HEK293 (cell line): ENCODE measurements around the gene SZT2.

Experiments
- CTCF ChIA-PET: fragments of 350-600 bp; formaldehyde crosslinking; extraction: SDS; loops from one replicate; lab custom pipeline; 2021; ENCODE audit warnings: antibody characterized with exemption; lab: Yijun Ruan, JAX
- POLR2A ChIA-PET: fragments of 300-600 bp; formaldehyde crosslinking; extraction: SDS; loops from one replicate; lab custom pipeline; 2020; ENCODE audit warnings: antibody characterized with exemption, inconsistent platforms; lab: Yijun Ruan, JAX
- H3K27ac ChIP-seq: fragments of 200-500 bp; sonication (Bioruptor generic); 2 replicates; pipeline ENCODE4 v1.5.1; 2014; ENCODE audit warnings: low read depth, low read length, control low read depth, inconsistent platforms; ENCODE audit errors: extremely low read depth
- H3K36me3 ChIP-seq, 2 experiments: fragments of 200-500 bp in 1 of 2; sonication (Bioruptor generic) in 1 of 2; 1 replicate in 1 of 2; 2 replicates in 1 of 2; pipeline ENCODE4 v1.5.1; 2014 to 2017; ENCODE audit warnings: inconsistent platforms in 2 of 2, low read length in 2 of 2; ENCODE audit not compliant: control insufficient read depth in 2 of 2, insufficient read depth in 1 of 2
- H3K4me1 ChIP-seq: fragments of 200-500 bp; sonication (Bioruptor generic); 2 replicates; pipeline ENCODE4 v1.5.1; 2014; ENCODE audit warnings: mild to moderate bottlenecking, low read length, inconsistent platforms; ENCODE audit not compliant: control insufficient read depth, insufficient read depth
- H3K4me3 ChIP-seq: 2 replicates; pipeline ENCODE4 v1.5.1; 2011; ENCODE audit warnings: low read depth, mild to moderate bottlenecking, control low read depth, low read length, moderate library complexity
- H3K9me3 ChIP-seq: fragments of 200-500 bp; sonication (Bioruptor generic); 2 replicates; pipeline ENCODE4 v1.5.1; 2014; ENCODE audit warnings: low read depth, low read length, inconsistent platforms; ENCODE audit not compliant: control insufficient read depth, insufficient read depth
- HOXC10 ChIP-seq: sonication (generic); formaldehyde crosslinking; IDR thresholded peaks from 2 replicates; pipeline ENCODE4 v1.8.1; 2023; ENCODE audit warnings: mild to moderate bottlenecking, missing genetic modification reagents
- KLF7 ChIP-seq: fragments of 450-650 bp; formaldehyde crosslinking; IDR thresholded peaks from 2 replicates; pipeline ENCODE4 v1.5.1; 2016; ENCODE audit warnings: missing biosample characterization, missing genetic modification characterization, borderline replicate concordance
- KLF9 ChIP-seq: fragments of 450-650 bp; formaldehyde crosslinking; IDR thresholded peaks from 2 replicates; pipeline ENCODE4 v1.5.1; 2016; ENCODE audit warnings: missing biosample characterization, missing genetic modification characterization, low read depth
- SETDB1 ChIP-seq: IDR thresholded peaks from one replicate; pipeline ENCODE4 v1.6.1; 2017; ENCODE audit warnings: mild to moderate bottlenecking, low read length, moderate library complexity, mixed read lengths; ENCODE audit not compliant: insufficient read length
- ZBTB8A ChIP-seq: fragments of 450-650 bp; formaldehyde crosslinking; IDR thresholded peaks from 2 replicates; pipeline ENCODE4 v1.5.1; 2016; ENCODE audit warnings: missing biosample characterization, missing genetic modification characterization
- ZFHX2 ChIP-seq: fragments of 450-650 bp; formaldehyde crosslinking; conservative IDR thresholded peaks from 2 replicates; pipeline ENCODE4 v1.5.1; 2016; ENCODE audit warnings: missing biosample characterization, missing genetic modification characterization
- ZNF335 ChIP-seq: fragments of 450-650 bp; formaldehyde crosslinking; conservative IDR thresholded peaks from 2 replicates; pipeline ENCODE4 v1.5.1; 2016; ENCODE audit warnings: missing biosample characterization, missing genetic modification characterization
- ZNF664 ChIP-seq: fragments of 450-650 bp; formaldehyde crosslinking; IDR thresholded peaks from 2 replicates; pipeline ENCODE4 v1.5.1; 2016; ENCODE audit warnings: missing biosample characterization, missing genetic modification characterization
- TF ChIP-seq, protein P1 (sequence below): fragments of 450-650 bp; formaldehyde crosslinking; IDR thresholded peaks from 2 replicates; pipeline ENCODE4 v1.5.1; 2016; ENCODE audit warnings: missing biosample characterization, missing genetic modification characterization
- TF ChIP-seq, protein P2 (sequence below): fragments of 450-650 bp; formaldehyde crosslinking; IDR thresholded peaks from 2 replicates; pipeline ENCODE4 v1.5.1; 2016; ENCODE audit warnings: missing biosample characterization, missing genetic modification characterization, borderline replicate concordance
- TF ChIP-seq, protein P3 (sequence below): fragments of 450-650 bp; formaldehyde crosslinking; IDR thresholded peaks from 2 replicates; pipeline ENCODE4 v1.5.1; 2016; ENCODE audit warnings: missing biosample characterization, missing genetic modification characterization, borderline replicate concordance

Gene SZT2

DNA sequence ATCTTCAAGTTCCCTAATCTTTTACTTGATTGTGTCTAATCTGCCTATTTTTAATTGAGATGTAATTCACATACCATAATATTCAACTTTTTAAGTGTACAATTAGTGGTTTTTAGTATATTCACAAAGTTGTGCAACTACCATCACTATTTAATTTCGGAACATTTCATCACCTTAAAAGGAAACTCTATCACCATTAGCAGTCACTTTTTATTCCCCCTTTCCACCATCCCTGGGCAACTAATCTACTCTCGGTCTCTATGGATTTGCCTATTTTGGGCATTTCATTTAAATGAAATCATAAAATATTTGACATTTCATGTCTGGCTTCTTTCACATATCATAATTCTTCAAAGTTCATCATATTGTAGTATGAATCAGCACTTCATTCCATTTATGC is 94.7 kb downstream of the SZT2 start:
- Histone ChIP-seq H3K27ac (no peak overlapping the region), H3K9me3 (no peaks in the 10 kb centered on the region), H3K36me3 (no peaks in the 10 kb centered on the region), H3K4me1 (no peaks in the 10 kb centered on the region), H3K4me3 (no peak overlapping the region)
- ChIA-PET CTCF (no interaction called here), POLR2A (interaction anchor here (0.6 kb wide), 1 partner anchor 508 kb away, joined by 3 read pairs; no protein-coding TSS in a partner anchor)
- TF ChIP-seq ZNF664 (tag by site-specific recombination) (0 out of 2 replicates have a peak, but pooled peaks have one; percentile 39), KLF7 (tag by site-specific recombination) (no peak)

DNA sequence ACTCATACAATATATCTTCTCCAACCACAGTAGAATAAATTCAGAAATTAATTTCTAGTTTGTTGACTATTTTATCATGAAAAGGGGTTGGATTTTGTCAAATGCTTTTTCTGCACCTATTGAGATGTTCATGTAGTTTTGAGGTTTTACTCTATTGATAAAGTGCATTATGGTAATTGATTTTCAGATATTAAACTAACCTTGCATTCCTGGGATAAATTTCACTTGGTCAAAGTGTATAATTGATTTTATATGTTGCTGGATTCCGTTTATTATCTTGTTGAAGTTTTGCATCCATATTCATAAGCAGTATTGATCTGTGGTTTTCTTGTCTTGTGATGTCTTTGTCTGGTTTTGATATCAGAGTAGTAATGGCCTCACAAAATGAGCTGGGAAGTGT is 98.5 kb downstream of the SZT2 start:
- CTCF ChIA-PET, result no interaction called here
- no peaks in the 10 kb centered on the region for H3K4me1 ChIP-seq
- H3K36me3 ChIP-seq, result no peaks in the 10 kb centered on the region
- H3K4me3 ChIP-seq, result no peak overlapping the region
- peak; percentile 55 for TF ChIP-seq SETDB1
- TF ChIP-seq, protein P1, sequence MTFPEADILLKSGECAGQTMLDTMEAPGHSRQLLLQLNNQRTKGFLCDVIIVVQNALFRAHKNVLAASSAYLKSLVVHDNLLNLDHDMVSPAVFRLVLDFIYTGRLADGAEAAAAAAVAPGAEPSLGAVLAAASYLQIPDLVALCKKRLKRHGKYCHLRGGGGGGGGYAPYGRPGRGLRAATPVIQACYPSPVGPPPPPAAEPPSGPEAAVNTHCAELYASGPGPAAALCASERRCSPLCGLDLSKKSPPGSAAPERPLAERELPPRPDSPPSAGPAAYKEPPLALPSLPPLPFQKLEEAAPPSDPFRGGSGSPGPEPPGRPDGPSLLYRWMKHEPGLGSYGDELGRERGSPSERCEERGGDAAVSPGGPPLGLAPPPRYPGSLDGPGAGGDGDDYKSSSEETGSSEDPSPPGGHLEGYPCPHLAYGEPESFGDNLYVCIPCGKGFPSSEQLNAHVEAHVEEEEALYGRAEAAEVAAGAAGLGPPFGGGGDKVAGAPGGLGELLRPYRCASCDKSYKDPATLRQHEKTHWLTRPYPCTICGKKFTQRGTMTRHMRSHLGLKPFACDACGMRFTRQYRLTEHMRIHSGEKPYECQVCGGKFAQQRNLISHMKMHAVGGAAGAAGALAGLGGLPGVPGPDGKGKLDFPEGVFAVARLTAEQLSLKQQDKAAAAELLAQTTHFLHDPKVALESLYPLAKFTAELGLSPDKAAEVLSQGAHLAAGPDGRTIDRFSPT, result no peak
- POLR2A ChIA-PET, result no interaction called here
- H3K9me3 ChIP-seq, result no peaks in the 10 kb centered on the region
- H3K27ac ChIP-seq, result no peak overlapping the region

DNA sequence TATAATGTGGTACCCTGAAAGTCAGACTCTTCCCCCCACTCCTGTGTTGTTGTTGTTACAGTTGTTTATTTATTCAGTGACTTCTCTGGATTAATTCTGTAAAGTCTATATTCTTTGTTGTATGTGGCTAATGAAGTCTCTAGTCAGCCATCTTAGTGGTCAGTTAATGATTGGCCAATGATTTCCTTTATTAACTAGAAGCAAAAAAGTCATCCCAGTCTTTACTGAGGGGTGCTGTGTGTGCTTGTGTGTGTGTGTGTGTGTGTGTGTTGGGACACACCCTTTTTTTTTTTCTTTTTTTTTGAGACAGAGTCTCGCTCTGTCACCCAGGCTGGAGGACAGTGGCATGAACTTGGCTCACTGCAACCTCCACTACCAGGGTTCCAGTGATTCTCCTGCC is 101.4 kb downstream of the SZT2 start:
- no peak overlapping the region for H3K27ac ChIP-seq
- CTCF ChIA-PET, result no interaction called here
- no peaks in the 10 kb centered on the region for H3K4me1 ChIP-seq
- no peaks in the 10 kb centered on the region for H3K36me3 ChIP-seq
- no peak overlapping the region for H3K4me3 ChIP-seq
- POLR2A ChIA-PET, result no interaction called here
- no peaks in the 10 kb centered on the region for H3K9me3 ChIP-seq
- no peak for TF ChIP-seq KLF9 (tag by site-specific recombination)
- TF ChIP-seq ZNF335, result no peak
- TF ChIP-seq, protein P1, result no peak
- TF ChIP-seq, protein P2, sequence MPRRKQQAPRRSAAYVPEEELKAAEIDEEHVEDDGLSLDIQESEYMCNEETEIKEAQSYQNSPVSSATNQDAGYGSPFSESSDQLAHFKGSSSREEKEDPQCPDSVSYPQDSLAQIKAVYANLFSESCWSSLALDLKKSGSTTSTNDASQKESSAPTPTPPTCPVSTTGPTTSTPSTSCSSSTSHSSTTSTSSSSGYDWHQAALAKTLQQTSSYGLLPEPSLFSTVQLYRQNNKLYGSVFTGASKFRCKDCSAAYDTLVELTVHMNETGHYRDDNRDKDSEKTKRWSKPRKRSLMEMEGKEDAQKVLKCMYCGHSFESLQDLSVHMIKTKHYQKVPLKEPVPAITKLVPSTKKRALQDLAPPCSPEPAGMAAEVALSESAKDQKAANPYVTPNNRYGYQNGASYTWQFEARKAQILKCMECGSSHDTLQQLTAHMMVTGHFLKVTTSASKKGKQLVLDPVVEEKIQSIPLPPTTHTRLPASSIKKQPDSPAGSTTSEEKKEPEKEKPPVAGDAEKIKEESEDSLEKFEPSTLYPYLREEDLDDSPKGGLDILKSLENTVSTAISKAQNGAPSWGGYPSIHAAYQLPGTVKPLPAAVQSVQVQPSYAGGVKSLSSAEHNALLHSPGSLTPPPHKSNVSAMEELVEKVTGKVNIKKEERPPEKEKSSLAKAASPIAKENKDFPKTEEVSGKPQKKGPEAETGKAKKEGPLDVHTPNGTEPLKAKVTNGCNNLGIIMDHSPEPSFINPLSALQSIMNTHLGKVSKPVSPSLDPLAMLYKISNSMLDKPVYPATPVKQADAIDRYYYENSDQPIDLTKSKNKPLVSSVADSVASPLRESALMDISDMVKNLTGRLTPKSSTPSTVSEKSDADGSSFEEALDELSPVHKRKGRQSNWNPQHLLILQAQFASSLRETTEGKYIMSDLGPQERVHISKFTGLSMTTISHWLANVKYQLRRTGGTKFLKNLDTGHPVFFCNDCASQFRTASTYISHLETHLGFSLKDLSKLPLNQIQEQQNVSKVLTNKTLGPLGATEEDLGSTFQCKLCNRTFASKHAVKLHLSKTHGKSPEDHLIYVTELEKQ (tag by site-specific recombination), result no peak
- no peak for TF ChIP-seq HOXC10 (CRISPR knock-in tag)
- TF ChIP-seq ZBTB8A (tag by site-specific recombination), result no peak
- TF ChIP-seq, protein P3, sequence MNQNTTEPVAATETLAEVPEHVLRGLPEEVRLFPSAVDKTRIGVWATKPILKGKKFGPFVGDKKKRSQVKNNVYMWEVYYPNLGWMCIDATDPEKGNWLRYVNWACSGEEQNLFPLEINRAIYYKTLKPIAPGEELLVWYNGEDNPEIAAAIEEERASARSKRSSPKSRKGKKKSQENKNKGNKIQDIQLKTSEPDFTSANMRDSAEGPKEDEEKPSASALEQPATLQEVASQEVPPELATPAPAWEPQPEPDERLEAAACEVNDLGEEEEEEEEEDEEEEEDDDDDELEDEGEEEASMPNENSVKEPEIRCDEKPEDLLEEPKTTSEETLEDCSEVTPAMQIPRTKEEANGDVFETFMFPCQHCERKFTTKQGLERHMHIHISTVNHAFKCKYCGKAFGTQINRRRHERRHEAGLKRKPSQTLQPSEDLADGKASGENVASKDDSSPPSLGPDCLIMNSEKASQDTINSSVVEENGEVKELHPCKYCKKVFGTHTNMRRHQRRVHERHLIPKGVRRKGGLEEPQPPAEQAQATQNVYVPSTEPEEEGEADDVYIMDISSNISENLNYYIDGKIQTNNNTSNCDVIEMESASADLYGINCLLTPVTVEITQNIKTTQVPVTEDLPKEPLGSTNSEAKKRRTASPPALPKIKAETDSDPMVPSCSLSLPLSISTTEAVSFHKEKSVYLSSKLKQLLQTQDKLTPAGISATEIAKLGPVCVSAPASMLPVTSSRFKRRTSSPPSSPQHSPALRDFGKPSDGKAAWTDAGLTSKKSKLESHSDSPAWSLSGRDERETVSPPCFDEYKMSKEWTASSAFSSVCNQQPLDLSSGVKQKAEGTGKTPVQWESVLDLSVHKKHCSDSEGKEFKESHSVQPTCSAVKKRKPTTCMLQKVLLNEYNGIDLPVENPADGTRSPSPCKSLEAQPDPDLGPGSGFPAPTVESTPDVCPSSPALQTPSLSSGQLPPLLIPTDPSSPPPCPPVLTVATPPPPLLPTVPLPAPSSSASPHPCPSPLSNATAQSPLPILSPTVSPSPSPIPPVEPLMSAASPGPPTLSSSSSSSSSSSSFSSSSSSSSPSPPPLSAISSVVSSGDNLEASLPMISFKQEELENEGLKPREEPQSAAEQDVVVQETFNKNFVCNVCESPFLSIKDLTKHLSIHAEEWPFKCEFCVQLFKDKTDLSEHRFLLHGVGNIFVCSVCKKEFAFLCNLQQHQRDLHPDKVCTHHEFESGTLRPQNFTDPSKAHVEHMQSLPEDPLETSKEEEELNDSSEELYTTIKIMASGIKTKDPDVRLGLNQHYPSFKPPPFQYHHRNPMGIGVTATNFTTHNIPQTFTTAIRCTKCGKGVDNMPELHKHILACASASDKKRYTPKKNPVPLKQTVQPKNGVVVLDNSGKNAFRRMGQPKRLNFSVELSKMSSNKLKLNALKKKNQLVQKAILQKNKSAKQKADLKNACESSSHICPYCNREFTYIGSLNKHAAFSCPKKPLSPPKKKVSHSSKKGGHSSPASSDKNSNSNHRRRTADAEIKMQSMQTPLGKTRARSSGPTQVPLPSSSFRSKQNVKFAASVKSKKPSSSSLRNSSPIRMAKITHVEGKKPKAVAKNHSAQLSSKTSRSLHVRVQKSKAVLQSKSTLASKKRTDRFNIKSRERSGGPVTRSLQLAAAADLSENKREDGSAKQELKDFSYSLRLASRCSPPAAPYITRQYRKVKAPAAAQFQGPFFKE, result no peak
- no peak for TF ChIP-seq ZFHX2 (tag by site-specific recombination)
